A673 (cell line): ENCODE results near the gene KRT33B.

Source experiments
- EZH2 ChIP-seq: fragments of 200-600 bp; sonication (generic); IDR thresholded peaks from 2 replicates; pipeline ENCODE4 v1.6.1; 2017; ENCODE audit warnings: borderline replicate concordance, low read depth, mild to moderate bottlenecking, mixed read lengths, antibody characterized with exemption, low read length; ENCODE audit not compliant: poor library complexity, severe bottlenecking
- TF ChIP-seq, protein P1 (sequence below): fragments of 300-800, 200-600 bp; sonication (generic); conservative IDR thresholded peaks from 2 replicates; pipeline ENCODE4 v1.5.1; 2017; ENCODE audit warnings: low read depth, mild to moderate bottlenecking, antibody characterized with exemption, low read length, moderate library complexity, mixed read lengths

DNA sequence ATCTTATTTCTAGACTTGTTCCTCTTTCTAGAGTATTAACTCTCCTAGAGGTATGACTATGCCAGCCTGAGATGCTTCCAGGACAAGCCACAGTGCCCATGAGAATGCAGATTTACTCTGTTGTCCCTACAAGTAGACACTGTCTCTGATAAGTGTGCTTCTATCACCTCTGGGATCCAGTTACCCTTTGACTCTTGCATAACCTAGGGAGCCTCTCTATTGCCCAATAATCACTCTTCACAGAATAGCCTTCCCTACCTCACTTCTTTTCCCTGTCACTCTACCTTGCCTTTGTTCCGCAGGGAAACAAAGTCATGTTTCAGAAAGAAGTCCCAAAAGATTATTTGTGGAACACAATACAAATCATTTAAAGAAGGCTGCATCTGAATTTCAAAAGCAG, 14.1 kb upstream of the KRT33B start:
- TF ChIP-seq, protein P1, sequence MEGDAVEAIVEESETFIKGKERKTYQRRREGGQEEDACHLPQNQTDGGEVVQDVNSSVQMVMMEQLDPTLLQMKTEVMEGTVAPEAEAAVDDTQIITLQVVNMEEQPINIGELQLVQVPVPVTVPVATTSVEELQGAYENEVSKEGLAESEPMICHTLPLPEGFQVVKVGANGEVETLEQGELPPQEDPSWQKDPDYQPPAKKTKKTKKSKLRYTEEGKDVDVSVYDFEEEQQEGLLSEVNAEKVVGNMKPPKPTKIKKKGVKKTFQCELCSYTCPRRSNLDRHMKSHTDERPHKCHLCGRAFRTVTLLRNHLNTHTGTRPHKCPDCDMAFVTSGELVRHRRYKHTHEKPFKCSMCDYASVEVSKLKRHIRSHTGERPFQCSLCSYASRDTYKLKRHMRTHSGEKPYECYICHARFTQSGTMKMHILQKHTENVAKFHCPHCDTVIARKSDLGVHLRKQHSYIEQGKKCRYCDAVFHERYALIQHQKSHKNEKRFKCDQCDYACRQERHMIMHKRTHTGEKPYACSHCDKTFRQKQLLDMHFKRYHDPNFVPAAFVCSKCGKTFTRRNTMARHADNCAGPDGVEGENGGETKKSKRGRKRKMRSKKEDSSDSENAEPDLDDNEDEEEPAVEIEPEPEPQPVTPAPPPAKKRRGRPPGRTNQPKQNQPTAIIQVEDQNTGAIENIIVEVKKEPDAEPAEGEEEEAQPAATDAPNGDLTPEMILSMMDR: no peak
- no peak for TF ChIP-seq EZH2
